Endometrial microvascular endothelial cells (primary cell): ENCODE measurements around the gene TNFAIP2. TPM values are rescaled to one million over a fixed set of nuclear protein-coding genes. Genes with fewer than 3 reads are reported as not detected.

ENCODE experiments used
- in situ Hi-C: cut with HindIII; loops from 2 replicates; pipeline ENCODE4 v1.10.0; 2017; ENCODE audit warnings: low sequenced_read_pairs, low pct_unique_long_range_greater_than_20kb; ENCODE audit errors: inconsistent ontology term
- total RNA-seq: library from RNA; depleted of rRNA; stranded (reverse); fragments of >200 nt; gene quantifications from one replicate; pipeline ENCODE4 v1.2.3, GENCODE V29; 2015; ENCODE audit errors: inconsistent ontology term

TNFAIP2 gene
- total RNA-seq, 1 donor from 2014 or later, result 46.3 TPM

GRCh38 chr14:103091041-103091882 is 32.0 kb upstream of the TNFAIP2 start:
- in situ Hi-C loops, result no loop called here

DNA sequence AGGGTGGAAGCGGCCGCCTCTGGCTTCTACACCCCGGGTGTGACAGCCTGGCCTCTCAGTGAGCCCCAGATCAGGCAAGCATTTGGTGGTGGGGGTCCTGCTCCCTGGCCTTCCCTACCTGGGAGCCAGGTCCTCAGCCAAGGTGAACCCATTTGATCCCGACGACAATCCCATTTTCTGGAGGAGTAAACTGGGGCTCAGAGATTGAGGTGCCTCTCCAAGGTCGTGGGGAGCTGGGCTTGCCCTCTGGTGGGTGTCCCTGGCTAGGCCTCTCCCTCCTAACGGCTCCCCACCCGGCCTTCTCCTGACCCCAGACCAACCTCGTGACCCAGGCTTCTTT is 31.4 kb upstream of the TNFAIP2 start:
- in situ Hi-C loops, result no loop called here

DNA sequence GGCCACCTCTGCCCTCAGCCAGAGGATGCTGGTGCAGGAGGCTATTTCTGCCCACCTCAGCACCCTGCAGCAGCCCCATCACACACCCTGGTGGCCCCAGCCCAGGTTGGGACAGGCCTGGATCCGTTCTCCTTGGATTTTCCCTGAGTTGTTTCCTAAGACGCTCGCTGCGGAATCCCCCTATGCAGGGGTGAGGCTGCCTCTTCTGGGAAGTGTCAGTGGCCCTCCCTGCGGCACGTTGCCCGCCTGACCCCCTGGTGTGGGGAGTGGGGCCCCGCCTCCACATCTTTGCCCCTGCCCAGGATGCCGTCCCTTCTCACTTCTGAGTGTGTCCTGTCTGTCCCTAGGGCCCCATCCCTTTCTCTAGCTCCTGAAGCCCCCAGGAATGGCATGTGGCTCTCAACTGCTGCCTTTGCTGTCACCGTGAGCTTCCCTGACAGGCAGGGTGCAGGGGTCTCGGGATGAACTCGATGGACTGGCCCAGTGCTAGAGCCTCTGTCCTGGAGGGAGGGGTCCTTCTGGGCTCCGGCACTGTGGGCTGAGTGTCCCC is 29.3 kb upstream of the TNFAIP2 start:
- in situ Hi-C loops, result no loop called here

- in situ Hi-C loops, result no loop called here
Measured at GRCh38 chr14:103094406-103095209, 28.7 kb upstream of the TNFAIP2 start, which contains the start of gene EXOC3L4. Gene EXOC3L4 (plus strand): TSS chr14:103094725. CDS start chr14:103100220, 5,495 bp downstream.

GRCh38 chr14:103095210-103095778 is 28.0 kb upstream of the TNFAIP2 start:
- in situ Hi-C loops, result no loop called here

GRCh38 chr14:103096387-103096786 is 26.9 kb upstream of the TNFAIP2 start:
- in situ Hi-C loops, result no loop called here

DNA sequence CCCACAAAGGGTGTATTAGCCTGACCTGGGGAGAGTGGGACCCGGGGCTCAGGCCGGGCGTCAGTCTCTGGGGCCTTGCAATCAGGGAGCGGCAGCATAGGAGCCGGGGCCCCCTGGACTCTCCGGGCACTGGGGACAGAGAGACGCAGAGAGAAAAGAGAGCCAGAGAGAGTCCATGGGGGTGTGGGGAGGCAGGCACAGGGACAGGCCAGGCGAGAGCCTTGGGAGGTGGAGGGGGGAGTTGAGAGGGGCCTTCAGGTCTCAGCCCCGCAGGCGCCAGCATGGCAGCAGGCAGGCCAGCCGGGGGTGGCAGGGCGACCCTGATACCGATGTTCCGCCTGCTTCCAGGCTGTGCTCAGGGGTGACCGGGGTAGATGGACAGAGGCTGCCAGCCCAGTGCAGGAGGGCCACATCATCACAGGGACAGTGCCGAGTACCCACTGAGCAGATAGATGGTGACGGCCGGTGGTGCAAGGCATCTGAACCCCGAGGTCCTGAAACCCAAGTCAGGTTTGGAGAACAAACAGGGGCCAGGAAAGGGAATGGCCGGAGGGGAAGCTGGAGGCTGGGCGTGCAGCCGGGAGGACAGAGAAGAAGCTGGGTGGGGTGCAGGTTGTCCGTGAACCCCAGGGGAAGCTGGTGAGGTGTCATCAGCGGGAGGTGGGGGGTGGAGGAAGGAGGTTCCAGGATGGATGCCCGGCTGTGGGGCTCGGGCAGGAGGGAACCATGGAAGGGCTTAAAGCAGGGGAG is 25.8 kb upstream of the TNFAIP2 start:
- in situ Hi-C loops, result no loop called here

DNA sequence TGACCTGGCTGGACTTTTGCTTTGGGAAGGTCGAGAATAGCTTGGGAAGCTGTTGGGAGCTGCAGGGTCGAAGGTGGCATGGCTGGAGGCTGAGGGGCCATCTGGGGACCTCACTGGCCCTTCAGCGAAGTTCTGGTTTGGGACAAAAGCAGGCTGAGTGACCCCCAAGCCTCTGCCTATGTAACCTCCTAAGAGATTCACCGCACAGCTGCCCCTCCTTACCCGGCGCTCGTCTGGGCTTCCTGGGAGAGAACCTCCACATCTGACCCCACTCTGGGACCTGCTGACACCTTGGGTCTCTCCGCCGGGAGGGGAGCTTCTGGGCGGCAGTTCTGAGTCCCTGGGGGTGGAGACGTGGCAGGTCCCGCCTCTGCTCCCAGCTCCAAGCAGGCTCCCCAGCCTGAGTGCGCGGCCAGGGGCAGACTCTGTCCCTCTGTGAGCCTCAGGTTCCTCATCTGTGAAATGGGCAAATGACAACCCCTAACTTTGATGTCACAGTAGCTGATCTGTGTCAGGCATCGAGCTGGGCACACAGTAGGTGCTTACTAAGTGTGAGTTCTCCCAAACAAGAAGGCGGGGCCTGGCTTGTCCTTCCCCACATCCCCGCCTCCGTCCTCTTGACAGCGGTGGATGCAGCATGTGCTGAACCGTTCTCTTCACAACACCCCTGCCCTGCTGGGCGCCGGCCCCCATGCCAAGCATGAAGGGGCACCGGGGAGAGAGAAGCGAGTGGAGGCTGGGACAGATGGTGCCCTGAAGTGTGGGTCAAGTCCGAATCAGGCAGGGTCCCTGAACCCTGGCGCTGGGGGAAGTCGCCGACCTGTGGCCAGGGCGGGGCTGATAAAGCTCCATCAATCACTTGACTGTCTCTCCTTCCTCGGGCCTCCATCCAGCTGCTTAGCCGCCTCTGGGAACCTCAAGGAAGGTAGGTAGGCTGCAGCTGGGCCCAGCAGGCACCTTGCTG is 25.0 kb upstream of the TNFAIP2 start:
- in situ Hi-C loops, result no loop called here

- in situ Hi-C loops, result no loop called here
Measured at GRCh38 chr14:103099081-103099732, 24.1 kb upstream of the TNFAIP2 start.

DNA sequence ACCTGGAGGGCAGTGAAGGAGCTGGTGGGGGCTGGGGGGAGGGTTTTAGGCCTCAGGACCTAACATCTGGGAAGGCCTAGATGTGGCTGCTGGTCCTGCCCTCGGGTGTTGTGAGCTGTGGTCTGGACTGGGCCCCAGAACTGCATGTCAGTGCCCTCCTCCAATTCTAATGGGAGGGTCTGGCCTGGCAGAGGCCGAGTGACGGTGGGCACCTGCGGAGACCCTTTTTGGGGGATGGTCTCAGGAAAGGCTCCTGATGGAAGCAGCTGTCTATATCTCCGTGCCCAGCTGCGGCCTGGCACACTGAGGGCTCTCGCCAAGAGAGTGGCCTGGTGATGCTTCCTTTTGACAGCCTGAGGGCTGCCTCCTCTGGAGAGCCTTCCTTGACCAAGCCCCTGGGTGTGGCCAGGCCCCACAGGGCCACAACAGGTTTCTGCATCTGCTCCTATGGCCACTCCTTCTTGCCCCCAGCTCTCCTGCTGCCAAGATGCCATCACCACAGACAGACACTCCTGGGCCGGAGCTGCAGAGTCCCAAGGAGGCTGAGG is 23.5 kb upstream of the TNFAIP2 start:
- in situ Hi-C loops, result no loop called here

DNA sequence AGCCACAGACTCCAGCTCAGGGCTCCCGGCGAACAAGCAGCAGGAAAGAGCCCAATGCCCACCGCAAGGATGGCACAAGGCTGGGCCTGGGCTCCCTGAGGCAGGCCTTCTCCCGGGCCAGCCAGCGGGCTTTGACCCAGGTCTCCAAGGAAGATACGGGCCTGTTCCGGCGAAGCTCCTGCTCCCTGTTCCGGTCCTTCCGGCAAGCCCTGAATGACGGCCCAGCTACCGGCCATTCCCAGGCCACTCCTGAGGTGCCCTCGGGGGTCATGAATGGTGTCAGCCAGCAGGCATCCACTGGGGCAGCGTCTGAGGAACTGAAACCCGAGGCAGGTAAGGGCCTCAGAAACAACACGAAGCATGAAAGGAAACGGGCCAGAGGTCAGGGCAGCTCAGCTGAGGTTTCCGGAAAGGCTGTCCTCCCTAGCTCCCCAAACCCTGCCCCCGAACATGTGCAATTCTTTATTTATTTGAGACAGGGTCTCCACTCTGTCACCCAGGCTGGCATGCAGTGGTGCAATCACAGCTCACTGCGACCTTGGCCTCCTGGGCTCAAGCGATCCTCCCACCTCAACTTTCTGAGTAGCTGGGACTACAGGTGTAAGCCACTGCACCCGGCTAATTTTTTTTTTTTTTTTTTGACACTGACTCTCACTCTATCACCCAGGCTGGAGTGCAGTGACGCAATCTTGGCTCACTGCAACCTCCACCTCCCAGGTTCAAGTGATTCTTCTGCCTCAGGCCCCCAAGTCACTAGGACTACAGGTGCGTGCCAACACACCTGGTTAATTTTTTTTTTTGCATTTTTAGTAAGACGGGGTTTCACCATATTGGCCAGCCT is 22.8 kb upstream of the TNFAIP2 start:
- in situ Hi-C loops, result no loop called here

DNA sequence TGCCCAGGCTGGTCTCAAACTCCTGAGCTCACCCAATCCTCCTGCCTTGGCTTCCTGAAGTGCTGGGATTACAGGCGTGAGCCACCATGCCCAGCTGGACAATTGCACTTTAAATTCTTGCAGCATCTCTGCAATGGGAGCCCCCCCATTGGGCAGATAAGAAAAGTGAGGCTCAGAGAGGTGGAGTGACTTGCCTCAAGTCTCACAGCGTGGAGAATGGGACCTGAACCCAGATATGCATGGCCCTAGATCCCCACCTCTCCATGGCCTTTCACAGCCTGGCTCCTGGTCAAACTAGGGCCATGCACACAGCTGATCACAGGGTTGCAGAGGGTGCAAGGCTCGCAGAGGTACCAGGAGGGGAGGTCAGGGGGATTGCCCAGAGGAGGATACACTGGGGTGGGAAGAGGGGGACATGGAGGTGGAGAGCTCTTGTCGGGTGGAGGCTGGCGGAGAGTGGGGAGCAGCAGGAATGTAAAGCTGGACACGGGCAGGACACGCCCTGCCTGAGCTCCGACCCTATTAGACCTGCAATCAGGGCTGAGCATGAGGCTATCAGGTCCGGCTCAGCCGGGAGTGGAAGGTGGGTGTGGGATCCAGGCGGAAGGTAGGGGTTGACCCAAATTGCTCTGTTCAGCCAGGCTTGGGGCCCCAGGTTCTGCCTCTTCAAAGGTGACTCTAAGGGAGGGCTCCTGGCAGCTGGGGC is 21.9 kb upstream of the TNFAIP2 start:
- in situ Hi-C loops, result no loop called here

- in situ Hi-C loops, result no loop called here
Measured at GRCh38 chr14:103101963-103102688, 21.1 kb upstream of the TNFAIP2 start.

DNA sequence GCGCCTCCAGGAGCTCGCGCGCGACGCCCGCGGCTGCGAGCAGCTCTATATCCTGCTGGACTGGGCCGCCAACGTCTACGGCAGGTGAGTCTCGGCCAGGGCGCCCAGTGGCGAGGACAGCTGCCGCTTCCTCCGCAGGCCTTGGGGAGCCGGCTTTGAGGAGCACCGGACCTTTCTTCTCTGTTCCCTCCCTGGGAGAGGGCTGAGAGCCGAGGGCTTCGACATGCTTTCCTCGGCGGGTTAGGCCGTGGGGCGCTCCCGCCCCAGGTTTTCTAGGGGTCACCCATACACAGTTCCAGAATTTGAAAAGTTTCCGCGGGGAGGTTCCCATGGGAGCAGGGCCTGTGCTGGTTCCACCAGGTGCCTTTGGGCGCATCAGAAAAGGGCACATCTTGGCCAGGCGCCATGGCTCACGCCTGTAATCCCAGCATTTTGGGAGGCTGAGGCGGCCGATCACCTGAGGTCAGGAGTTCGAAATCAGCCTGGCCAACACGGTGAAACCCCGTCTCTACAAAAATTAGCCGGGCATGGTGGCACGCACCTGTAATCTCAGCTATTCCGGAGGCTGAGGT is 20.5 kb upstream of the TNFAIP2 start:
- in situ Hi-C loops, result no loop called here
